Central memory CD4-positive, alpha-beta T cell (primary cell): ENCODE results near the gene MAU2.

Source experiments
- DNase-seq: peaks from one replicate; pipeline ENCODE4 v3.0.0; 2022
- total RNA-seq, 3 experiments: gene quantifications; one replicate each; lab custom pipeline; 2026; lab: John Stamatoyannopoulos, UW

Gene MAU2
- total RNA-seq: 83.7 to 157 (median 133) reads per million in 3 experiments

- peak; percentile 92 for DNase-seq
Observed at GRCh38 chr19:19320361-19321140, at the start of gene MAU2, which contains the start of gene SUGP1. Gene MAU2 (plus strand): TSS chr19:19320829. CDS start chr19:19320860, 31 bp downstream. Gene SUGP1 (minus strand): TSS chr19:19320509. CDS start chr19:19320496, 13 bp downstream.

- no peak for DNase-seq
Observed at GRCh38 chr19:19271828-19272599, 48.6 kb upstream of the MAU2 start.

- DNase-seq: no peak
Observed at GRCh38 chr19:19274146-19274545, 46.5 kb upstream of the MAU2 start.

- no peak for DNase-seq
Observed at GRCh38 chr19:19274716-19275565, 45.7 kb upstream of the MAU2 start.

- DNase-seq: no peak
Observed at GRCh38 chr19:19276386-19276785, 44.2 kb upstream of the MAU2 start.

GRCh38 chr19:19276851-19277250 lies 43.8 kb upstream of the MAU2 start:
- DNase-seq: no peak

- no peak for DNase-seq
Observed at GRCh38 chr19:19278315-19278714, 42.3 kb upstream of the MAU2 start.

GRCh38 chr19:19279062-19279612 lies 41.5 kb upstream of the MAU2 start:
- DNase-seq: no peak

GRCh38 chr19:19279853-19280252 lies 40.8 kb upstream of the MAU2 start:
- DNase-seq: no peak

GRCh38 chr19:19280561-19280960 lies 40.1 kb upstream of the MAU2 start:
- no peak for DNase-seq

- no peak for DNase-seq
Observed at GRCh38 chr19:19285686-19286085, 34.9 kb upstream of the MAU2 start.

- DNase-seq: no peak
Observed at GRCh38 chr19:19292607-19293006, 28.0 kb upstream of the MAU2 start.

- no peak for DNase-seq
Observed at GRCh38 chr19:19294914-19295313, 25.7 kb upstream of the MAU2 start.

- no peak for DNase-seq
Observed at GRCh38 chr19:19296953-19297689, 23.5 kb upstream of the MAU2 start.

GRCh38 chr19:19297759-19298158 lies 22.9 kb upstream of the MAU2 start:
- DNase-seq: no peak

GRCh38 chr19:19300613-19301012 lies 20.0 kb upstream of the MAU2 start:
- no peak for DNase-seq

GRCh38 chr19:19303411-19303810 lies 17.2 kb upstream of the MAU2 start:
- no peak for DNase-seq

GRCh38 chr19:19304186-19304965 lies 16.3 kb upstream of the MAU2 start:
- no peak for DNase-seq

- DNase-seq: no peak
Observed at GRCh38 chr19:19305066-19305465, 15.6 kb upstream of the MAU2 start.

- no peak for DNase-seq
Observed at GRCh38 chr19:19305696-19306095, 14.9 kb upstream of the MAU2 start.

GRCh38 chr19:19306191-19306590 lies 14.4 kb upstream of the MAU2 start:
- DNase-seq: no peak
